HepG2 (cell line): ENCODE measurements around the gene CCT7. TPM values are rescaled to one million over a fixed set of nuclear protein-coding genes. Genes with fewer than 3 reads are reported as not detected.

Experiments
- AGO2 ChIP-seq: fragments of 200-400 bp; formaldehyde crosslinking; optimal IDR thresholded peaks from 2 replicates; pipeline ENCODE3; 2017; ENCODE audit warnings: mild to moderate bottlenecking, low read depth, low read length, moderate library complexity
- ARHGAP35 ChIP-seq: sonication (generic); formaldehyde crosslinking; IDR thresholded peaks from 2 replicates; pipeline ENCODE4 v1.9.0; 2022; ENCODE audit warnings: mild to moderate bottlenecking, inconsistent platforms, moderate library complexity, missing genetic modification reagents, borderline replicate concordance
- DMAP1 ChIP-seq: IDR thresholded peaks from 2 replicates; pipeline ENCODE4 v1.6.1; 2016
- IRX3 ChIP-seq: sonication (generic); formaldehyde crosslinking; IDR thresholded peaks from 2 replicates; pipeline ENCODE4 v1.8.1; 2023; ENCODE audit warnings: mild to moderate bottlenecking, low read depth, missing genetic modification reagents, borderline replicate concordance
- SRSF9 ChIP-seq: fragments of 200-400 bp; formaldehyde crosslinking; IDR thresholded peaks from 2 replicates; pipeline ENCODE4 v1.6.1; 2018; ENCODE audit warnings: borderline replicate concordance, mild to moderate bottlenecking, low read depth, low read length; ENCODE audit not compliant: insufficient read depth, poor library complexity, severe bottlenecking
- ZC3H4 ChIP-seq: sonication (generic); formaldehyde crosslinking; IDR thresholded peaks from 2 replicates; pipeline ENCODE4 v1.4.0; 2020; ENCODE audit warnings: missing genetic modification reagents, borderline replicate concordance
- ZNF264 ChIP-seq: sonication (generic); formaldehyde crosslinking; IDR thresholded peaks from 2 replicates; pipeline ENCODE4 v1.4.0; 2020; ENCODE audit warnings: missing genetic modification reagents
- polyA plus RNA-seq, 8 experiments: library from polyadenylated mRNA; depleted of rRNA in 3 of 8; stranded (reverse) in 7 of 8; unstranded in 1 of 8; fragments of >200 nt; fragmentation: Illumina TruSeq in 4 of 8; extraction: Trizol in 4 of 8; gene quantifications; 2 replicates each; pipeline versions ENCODE4 v1.2.1 to v1.2.3, GENCODE V29; 2011 to 2016; ENCODE audit warnings: low read depth in 4 of 8, missing spikeins in 1 of 8, mixed read lengths in 1 of 8; ENCODE audit not compliant: insufficient read depth in 1 of 8
- total RNA-seq, 5 experiments: library from RNA; depleted of rRNA; stranded (reverse); fragments of >200 nt; fragmentation: Illumina TruSeq; extraction: Trizol; gene quantifications; 2 replicates each; pipeline ENCODE4 v1.2.3, GENCODE V29; 2016; ENCODE audit warnings: low read depth in 1 of 5
- TF ChIP-seq, protein P1 (sequence below): sonication (generic); formaldehyde crosslinking; IDR thresholded peaks from 2 replicates; pipeline ENCODE4 v1.4.0; 2020; ENCODE audit warnings: missing genetic modification reagents; ENCODE audit errors: not compliant biosample characterization
- TF ChIP-seq, protein P2 (sequence below): sonication (generic); formaldehyde crosslinking; IDR thresholded peaks from 2 replicates; pipeline ENCODE4 v1.4.0; 2020; ENCODE audit warnings: missing genetic modification reagents, borderline replicate concordance
- TF ChIP-seq, protein P3 (sequence below), 2 experiments: sonication (generic) in 1 of 2; formaldehyde crosslinking in 1 of 2; IDR thresholded peaks; 2 replicates each; pipeline versions ENCODE4 v1.6.1 to v1.9.0; 2014 to 2022; ENCODE audit warnings: antibody characterized with exemption in 1 of 2, borderline replicate concordance in 1 of 2, inconsistent platforms in 1 of 2, low read depth in 1 of 2, missing genetic modification reagents in 1 of 2
- TF ChIP-seq, protein P4 (sequence below): IDR thresholded peaks from 2 replicates; pipeline ENCODE4 v1.6.1; 2012; ENCODE audit warnings: low read depth, low read length, improper control_type of control experiment
- TF ChIP-seq, protein P5 (sequence below): sonication (generic); formaldehyde crosslinking; IDR thresholded peaks from 2 replicates; pipeline ENCODE4 v1.4.0; 2020; ENCODE audit warnings: mild to moderate bottlenecking, missing genetic modification reagents

CCT7 gene
- total and polyA plus RNA-seq, 2 of the 13 experiments (the other 11 are each of a cell fraction or from before 2014, with no cell fraction given): 347 to 517 TPM

- TF ChIP-seq ARHGAP35 (CRISPR knock-in tag): peak; percentile 78; the same call in 1 of the 2 replicates
- peak; percentile 97 for TF ChIP-seq DMAP1 (CRISPR knock-in tag)
- TF ChIP-seq, protein P1, sequence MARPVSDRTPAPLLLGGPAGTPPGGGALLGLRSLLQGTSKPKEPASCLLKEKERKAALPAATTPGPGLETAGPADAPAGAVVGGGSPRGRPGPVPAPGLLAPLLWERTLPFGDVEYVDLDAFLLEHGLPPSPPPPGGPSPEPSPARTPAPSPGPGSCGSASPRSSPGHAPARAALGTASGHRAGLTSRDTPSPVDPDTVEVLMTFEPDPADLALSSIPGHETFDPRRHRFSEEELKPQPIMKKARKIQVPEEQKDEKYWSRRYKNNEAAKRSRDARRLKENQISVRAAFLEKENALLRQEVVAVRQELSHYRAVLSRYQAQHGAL (CRISPR knock-in tag): peak; percentile 94
- no peak for TF ChIP-seq IRX3 (CRISPR knock-in tag)
- TF ChIP-seq, protein P2, sequence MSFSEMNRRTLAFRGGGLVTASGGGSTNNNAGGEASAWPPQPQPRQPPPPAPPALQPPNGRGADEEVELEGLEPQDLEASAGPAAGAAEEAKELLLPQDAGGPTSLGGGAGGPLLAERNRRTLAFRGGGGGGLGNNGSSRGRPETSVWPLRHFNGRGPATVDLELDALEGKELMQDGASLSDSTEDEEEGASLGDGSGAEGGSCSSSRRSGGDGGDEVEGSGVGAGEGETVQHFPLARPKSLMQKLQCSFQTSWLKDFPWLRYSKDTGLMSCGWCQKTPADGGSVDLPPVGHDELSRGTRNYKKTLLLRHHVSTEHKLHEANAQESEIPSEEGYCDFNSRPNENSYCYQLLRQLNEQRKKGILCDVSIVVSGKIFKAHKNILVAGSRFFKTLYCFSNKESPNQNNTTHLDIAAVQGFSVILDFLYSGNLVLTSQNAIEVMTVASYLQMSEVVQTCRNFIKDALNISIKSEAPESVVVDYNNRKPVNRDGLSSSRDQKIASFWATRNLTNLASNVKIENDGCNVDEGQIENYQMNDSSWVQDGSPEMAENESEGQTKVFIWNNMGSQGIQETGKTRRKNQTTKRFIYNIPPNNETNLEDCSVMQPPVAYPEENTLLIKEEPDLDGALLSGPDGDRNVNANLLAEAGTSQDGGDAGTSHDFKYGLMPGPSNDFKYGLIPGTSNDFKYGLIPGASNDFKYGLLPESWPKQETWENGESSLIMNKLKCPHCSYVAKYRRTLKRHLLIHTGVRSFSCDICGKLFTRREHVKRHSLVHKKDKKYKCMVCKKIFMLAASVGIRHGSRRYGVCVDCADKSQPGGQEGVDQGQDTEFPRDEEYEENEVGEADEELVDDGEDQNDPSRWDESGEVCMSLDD: peak; percentile 78; the same call in 1 of the 2 replicates
- TF ChIP-seq, protein P3, sequence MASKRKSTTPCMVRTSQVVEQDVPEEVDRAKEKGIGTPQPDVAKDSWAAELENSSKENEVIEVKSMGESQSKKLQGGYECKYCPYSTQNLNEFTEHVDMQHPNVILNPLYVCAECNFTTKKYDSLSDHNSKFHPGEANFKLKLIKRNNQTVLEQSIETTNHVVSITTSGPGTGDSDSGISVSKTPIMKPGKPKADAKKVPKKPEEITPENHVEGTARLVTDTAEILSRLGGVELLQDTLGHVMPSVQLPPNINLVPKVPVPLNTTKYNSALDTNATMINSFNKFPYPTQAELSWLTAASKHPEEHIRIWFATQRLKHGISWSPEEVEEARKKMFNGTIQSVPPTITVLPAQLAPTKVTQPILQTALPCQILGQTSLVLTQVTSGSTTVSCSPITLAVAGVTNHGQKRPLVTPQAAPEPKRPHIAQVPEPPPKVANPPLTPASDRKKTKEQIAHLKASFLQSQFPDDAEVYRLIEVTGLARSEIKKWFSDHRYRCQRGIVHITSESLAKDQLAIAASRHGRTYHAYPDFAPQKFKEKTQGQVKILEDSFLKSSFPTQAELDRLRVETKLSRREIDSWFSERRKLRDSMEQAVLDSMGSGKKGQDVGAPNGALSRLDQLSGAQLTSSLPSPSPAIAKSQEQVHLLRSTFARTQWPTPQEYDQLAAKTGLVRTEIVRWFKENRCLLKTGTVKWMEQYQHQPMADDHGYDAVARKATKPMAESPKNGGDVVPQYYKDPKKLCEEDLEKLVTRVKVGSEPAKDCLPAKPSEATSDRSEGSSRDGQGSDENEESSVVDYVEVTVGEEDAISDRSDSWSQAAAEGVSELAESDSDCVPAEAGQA (IDR thresholded peaks at IDR 0.05; ENCODE audit: low read depth): peak; percentile 74
- TF ChIP-seq, protein P3 (CRISPR knock-in tag; IDR thresholded peaks at IDR 0.05; ENCODE audit: borderline replicate concordance): 0 out of 2 replicates have a peak, but pooled peaks have one; percentile 82
- no peak for TF ChIP-seq SRSF9
- TF ChIP-seq, protein P4, sequence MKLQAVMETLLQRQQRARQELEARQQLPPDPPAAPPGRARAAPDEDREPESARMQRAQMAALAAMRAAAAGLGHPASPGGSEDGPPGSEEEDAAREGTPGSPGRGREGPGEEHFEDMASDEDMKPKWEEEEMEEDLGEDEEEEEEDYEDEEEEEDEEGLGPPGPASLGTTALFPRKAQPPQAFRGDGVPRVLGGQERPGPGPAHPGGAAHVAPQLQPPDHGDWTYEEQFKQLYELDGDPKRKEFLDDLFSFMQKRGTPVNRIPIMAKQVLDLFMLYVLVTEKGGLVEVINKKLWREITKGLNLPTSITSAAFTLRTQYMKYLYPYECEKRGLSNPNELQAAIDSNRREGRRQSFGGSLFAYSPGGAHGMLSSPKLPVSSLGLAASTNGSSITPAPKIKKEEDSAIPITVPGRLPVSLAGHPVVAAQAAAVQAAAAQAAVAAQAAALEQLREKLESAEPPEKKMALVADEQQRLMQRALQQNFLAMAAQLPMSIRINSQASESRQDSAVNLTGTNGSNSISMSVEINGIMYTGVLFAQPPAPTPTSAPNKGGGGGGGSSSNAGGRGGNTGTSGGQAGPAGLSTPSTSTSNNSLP: no peak
- peak; percentile 94 for TF ChIP-seq AGO2
- no peak; the same call in 1 of the 2 replicates for TF ChIP-seq ZC3H4 (CRISPR knock-in tag)
- TF ChIP-seq, protein P5, sequence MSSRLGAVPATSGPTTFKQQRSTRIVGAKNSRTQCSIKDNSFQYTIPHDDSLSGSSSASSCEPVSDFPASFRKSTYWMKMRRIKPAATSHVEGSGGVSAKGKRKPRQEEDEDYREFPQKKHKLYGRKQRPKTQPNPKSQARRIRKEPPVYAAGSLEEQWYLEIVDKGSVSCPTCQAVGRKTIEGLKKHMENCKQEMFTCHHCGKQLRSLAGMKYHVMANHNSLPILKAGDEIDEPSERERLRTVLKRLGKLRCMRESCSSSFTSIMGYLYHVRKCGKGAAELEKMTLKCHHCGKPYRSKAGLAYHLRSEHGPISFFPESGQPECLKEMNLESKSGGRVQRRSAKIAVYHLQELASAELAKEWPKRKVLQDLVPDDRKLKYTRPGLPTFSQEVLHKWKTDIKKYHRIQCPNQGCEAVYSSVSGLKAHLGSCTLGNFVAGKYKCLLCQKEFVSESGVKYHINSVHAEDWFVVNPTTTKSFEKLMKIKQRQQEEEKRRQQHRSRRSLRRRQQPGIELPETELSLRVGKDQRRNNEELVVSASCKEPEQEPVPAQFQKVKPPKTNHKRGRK (CRISPR knock-in tag): no peak
- TF ChIP-seq ZNF264 (CRISPR knock-in tag): peak; percentile 75; the same call in 1 of the 2 replicates
Observed at GRCh38 chr2:73233932-73234832, at the start of gene CCT7 (continued).
